ENCODE results near the gene SOWAHC.
"Not testable (repeated sequence)": the region's sequence is repeated elsewhere in the genome, so short reads cannot be mapped to it uniquely, and the experiment has no call there.

Gene SOWAHC, protein sequence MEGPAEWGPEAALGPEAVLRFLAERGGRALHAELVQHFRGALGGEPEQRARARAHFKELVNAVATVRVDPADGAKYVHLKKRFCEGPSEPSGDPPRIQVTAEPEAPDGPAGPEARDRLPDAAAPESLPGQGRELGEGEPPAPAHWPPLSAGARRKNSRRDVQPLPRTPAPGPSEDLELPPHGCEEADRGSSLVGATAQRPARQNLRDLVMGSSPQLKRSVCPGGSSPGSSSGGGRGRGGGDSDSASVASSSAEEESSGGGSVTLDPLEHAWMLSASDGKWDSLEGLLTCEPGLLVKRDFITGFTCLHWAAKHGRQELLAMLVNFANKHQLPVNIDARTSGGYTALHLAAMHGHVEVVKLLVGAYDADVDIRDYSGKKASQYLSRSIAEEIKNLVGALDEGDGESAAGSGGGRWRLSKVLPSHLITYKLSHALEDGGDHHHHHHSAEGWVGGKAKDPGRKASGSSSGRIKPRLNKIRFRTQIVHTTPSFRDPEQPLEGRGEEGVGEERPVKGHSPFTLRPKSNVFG

DNA sequence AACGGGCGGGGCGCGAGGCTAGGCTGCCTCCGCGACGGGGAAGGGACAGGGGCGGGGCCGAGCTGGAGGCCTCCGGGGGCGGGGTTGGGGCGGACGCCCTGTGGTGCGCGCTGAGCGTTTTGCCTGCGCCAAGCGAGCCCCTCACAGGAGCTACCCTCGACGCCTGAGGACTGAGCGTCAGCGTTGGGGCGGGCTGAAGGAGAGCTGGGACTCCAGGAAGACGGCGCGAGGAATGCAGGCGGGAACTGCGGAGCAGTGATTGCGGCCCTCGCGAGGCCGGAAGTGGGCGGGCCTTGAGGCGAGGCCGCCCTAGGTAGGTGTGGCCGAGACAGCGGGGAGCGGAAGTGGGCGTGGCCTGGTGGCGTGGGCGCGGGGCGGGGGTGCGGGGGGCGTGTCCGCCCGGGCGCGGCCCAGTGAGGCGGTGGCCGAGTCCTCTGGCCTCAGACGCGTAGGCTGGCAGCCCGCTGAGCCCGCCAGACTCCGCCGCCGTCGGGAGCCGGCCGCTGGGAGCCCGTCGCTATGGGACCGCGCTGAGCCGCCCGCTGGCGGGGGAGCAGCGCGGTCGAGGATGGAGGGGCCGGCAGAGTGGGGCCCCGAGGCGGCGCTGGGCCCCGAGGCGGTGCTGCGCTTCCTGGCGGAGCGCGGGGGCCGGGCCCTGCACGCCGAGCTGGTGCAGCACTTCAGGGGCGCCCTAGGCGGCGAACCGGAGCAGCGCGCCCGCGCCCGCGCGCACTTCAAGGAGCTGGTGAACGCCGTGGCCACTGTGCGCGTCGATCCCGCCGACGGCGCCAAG is at the start of gene SOWAHC, which contains the start of gene SEPTIN10:
Gene SOWAHC, plus strand, starts transcription at position 443 of the 793 bp plus-strand sequence. Its CDS starts 126 bp downstream, at position 569.
Gene SEPTIN10, minus strand, starts transcription at position 45 of the 793 bp plus-strand sequence. CDS start 139 bp downstream, outside the sequence.
- DNase-seq (ENCODE audit: low read depth in 2 of 2), result peak; percentile 99

DNA sequence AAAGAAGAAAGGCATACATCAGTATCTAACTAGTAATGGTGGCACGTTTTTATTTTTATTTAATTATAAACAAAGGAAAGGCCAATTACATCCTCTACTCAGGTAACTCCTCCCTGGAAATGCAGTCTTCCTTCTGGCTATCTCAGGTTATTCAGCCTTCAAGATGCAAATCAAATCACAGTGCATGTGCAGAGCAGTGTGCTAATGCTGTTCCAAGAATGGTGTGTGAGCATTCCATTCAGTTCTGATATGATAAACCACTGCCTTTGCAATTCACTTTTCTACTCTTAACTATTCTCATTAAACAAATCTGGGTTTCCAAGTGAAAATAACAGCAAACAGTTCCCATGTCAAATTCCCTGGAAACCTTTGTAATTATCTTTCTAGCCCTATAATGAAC is 38.8 kb upstream of the SOWAHC start:
- no peak for DNase-seq (ENCODE audit: low read depth in 2 of 2)

DNA sequence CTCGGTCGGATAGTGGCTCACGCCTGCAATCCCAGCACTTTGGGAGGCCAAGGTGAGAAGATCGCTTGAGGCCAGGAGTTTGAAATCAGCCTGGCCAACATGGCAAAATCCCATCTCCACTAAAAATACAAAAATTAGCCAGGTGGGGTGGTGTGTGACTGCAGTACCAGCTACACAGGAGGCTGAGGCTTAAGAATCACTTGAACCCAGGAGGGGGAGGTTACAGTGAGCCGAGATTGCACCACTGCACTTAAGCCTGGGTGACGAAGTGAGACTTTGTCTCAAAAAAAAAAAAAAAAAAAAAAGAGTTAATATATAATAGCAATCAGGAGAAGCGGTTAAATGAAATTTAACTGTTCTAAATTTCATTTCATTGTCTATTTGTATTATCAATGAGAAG is 36.5 kb upstream of the SOWAHC start:
- not testable (repeated sequence) for DNase-seq (ENCODE audit: low read depth in 2 of 2)

DNA sequence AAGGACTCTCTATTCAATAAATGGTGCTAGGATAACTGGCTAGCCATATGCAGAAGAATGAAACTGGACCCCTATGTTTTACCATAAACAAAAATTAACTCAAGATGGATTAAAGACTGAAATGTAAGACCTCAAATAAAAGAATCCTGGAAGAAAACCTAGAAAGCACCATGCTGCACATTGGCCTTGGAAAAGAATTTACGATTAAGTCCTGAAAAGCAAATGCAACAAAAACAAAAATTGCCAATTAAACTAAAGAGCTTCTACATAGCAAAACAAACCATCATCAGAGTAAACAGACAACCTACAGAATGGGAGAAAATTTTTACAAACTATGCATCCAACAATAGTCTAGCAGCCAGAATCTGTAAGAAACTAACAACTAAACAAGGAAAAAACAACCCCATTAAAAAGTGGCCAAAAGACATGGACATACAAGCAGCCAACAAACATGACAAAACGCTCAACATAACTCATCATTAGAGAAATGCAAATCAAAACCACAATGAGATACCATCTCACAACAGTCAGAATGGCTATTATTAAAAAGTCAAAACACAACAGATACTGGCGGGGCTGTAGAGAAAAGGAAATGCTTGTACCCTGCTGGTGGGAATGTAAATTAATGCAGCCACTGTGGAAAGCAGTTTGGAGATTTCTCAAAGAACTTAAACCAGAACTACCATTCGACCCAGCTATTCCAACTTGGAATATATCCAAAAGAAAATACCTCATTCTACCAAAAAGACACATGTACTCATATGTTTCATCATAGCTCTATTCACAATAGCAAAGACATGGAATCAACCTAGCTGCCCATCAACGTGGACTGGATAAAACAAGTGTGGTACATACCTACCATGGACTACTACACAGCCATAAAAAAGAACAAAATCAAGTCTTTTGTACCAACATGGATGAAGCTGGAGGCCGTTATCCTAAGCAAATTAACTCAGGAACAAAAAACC is 31.0 kb upstream of the SOWAHC start:
- no peak for DNase-seq (ENCODE audit: low read depth in 2 of 2)

DNA sequence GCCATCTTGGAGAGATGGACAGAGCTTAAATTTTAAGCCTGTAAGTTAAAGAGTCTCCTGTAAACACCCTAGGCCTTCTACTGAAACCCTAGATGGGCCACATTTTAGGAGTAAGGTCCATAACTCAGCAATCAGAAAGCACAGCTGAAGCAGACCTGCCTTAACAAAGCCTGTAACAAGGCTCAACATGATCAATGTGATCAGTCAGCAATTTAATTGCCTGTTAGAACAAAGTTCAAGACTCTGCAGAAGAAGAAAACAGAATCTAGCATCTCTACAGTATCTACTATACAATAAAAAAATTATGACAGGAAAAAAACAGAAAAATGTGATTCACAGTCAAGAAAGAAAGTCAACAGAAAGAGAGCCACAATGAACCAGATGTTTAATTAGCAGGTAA is 27.5 kb upstream of the SOWAHC start:
- no peak for DNase-seq (ENCODE audit: low read depth in 2 of 2)

DNA sequence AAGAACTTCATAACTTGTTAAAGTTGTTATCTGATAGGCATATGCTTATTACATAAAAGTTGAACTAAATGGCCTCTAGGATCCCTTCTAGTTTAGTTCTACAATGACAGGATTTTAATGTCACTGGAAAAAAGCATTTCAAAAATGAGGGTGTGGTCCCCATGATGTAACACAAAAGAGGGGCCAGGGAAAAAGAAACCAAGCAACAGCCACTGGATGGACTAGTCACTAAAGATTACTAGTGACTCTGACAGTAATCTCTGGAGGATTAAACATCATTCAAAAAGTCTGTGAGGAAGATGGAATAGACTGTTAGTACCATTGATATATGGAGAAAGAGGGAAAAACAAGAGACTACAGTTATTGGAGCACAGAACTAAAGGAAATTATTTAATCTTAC is 23.0 kb upstream of the SOWAHC start:
- DNase-seq (ENCODE audit: low read depth in 2 of 2), result no peak

DNA sequence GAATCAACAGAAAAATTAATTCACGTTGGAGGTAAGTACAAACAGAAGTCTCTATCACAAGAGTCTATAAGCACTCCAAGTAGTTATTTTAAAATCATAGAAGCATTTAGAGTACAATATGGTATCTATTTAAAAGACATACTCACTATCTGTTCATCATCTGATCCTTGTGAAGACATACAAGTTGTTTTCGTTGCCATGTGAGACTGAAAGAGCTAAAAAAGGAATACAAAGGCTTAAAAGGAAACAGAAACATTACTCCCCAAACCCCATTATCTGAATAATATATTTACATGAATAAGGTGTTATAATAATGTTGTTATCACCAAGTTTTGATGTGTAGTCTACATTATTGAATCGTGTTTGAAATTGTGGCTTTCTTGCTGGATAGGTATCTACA is 21.3 kb upstream of the SOWAHC start:
- DNase-seq (ENCODE audit: low read depth in 2 of 2), result no peak

DNA sequence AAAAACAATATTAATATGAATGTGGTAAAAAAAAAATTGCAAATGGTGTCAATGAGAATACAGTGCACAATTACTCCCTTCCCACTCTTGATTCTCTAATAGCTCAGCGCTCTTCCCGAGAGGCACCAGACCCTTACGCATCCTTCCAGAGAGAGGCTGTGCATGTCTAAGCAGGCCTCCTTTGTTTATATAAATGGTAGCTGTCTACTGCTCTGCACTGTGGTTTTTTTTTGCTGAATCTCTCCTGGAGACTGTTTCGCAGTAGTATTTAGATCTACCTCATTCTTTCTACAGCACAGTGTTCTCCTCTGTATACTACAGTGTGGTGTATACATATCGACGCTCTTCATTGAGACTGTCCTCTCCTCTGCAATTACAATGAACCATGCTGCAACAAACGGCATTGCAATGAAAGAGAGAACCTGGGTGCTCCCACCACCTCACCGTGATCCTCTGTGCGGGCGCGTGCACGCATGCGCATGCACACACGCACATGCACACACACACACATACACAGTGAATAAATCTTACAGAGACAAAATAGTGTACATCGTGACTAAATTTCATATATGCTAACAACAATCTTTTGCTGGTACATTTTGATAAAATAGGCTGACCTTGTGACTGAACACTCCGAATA is 19.8 kb upstream of the SOWAHC start:
- DNase-seq (ENCODE audit: low read depth in 2 of 2), result no peak

DNA sequence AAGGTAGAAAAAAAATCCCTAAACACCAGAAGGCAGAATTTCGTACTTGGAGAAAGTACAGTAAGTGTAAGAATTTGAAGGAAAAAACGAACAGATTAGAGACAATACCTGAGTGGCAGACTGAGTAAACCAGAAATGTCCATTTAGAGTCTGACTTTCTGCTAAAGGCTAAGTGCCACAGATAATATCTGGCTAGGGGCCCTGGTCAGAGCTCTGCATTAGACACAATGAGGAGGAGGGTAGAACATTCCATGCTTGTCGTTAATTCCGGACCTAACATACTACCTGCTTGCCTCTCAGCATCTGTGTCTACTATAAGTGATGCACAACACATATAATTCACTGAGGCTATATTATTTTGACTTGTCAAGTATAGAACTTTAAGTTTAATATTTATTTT is 18.5 kb upstream of the SOWAHC start:
- DNase-seq (ENCODE audit: low read depth in 2 of 2), result no peak

DNA sequence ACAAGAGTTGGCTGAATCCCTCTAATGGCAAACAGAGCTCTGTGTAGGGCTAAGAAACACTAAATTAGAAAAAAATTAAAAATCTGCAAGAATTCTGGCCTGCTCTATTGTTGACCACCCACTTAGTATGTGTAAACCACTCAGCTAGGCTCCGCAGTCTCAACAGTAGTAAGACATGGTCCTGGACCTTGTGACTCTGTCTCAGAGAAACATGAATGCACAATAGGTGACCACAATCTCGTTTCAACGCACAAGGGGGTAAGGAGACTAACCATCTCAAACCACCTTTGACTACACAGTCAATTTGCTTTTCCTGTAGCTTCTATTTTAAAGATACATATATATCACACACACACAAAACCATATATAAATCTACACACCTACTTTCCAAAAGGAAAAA is 16.9 kb upstream of the SOWAHC start:
- DNase-seq (ENCODE audit: low read depth in 2 of 2), result no peak

DNA sequence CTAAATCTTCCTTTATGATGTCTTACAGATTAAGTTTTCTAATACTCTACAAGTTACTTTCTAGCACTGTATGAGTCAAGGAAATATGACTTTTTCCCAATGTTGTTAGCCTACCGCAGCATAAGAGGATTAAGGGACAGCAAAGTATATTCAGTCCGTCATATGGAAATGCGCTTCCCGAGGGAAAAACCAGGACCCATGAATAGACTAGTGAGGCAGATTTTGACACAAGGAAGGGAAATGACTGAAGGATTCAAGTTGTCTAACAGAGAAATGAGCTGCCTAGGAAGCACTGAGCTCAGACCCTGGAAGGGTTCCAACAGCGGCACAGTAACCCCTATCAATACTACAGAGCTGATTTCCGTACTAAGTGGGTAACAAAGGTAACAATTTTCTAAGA is 12.4 kb upstream of the SOWAHC start:
- DNase-seq (ENCODE audit: low read depth in 2 of 2), result no peak

DNA sequence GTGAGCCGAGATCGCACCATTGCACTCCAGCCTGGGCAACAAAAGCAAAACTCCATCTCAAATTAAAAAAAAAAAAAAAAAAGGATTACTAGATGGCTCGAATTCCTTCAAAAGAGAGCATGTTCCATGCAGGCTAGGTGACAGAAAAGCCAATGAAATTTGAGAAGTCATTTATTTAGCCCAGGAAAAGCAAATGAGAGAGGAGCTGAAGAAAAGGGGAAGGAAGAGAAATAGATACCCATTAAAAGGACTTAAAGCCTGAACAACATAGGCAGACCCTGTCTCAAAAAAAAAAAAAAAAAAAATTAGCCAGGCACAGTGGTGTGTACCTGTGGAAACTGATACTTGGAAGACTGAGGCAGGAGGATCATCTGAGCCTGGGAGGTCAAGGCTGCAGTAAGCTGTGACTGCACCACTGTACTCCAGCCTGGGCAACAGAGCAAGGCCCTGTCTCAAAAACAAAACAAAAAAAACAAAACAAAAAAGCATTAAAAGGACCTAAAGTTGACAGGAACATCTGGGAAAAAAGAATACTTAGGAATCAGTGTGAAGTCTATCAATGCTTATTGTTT is 11.5 kb upstream of the SOWAHC start:
- DNase-seq (ENCODE audit: low read depth in 2 of 2), result no peak

DNA sequence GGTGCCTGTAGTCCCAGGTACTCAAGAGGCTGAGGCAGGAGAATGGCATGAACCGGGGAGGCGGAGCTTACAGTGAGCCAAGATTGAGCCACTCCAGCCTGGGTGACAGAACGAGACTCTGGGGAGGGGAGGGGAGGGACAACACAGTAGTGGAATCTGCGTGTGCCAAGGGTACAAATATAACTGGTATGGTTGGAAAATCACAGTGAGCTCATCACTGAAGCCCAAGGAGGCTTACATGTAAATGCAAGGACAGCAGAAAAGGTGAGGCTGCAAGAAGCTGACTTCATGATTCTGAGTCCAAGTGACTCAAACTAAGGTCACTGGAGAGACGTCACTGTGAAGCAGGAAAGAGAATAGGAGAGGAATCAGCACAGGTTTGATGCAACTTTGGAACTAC is 9.6 kb upstream of the SOWAHC start:
- no peak for DNase-seq (ENCODE audit: low read depth in 2 of 2)

DNA sequence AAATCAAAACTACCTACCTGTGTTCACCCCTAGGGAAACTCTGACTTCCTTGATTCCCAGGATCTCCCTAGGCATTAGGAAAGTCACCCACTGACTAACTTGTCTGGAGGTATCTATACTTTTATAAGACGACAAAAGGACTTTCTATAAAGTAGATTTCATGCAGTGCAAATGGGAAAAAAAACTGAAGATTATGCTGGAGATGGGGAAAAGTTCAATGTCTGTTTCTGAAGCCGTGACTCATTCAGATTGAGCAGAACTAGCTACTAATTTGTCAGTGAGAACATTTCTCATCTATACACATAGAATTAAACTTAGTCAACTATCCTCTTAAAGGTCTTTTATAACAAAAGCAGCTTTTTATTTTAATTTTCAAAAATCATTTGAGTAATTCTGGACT is 6.4 kb upstream of the SOWAHC start:
- no peak for DNase-seq (ENCODE audit: low read depth in 2 of 2)

DNA sequence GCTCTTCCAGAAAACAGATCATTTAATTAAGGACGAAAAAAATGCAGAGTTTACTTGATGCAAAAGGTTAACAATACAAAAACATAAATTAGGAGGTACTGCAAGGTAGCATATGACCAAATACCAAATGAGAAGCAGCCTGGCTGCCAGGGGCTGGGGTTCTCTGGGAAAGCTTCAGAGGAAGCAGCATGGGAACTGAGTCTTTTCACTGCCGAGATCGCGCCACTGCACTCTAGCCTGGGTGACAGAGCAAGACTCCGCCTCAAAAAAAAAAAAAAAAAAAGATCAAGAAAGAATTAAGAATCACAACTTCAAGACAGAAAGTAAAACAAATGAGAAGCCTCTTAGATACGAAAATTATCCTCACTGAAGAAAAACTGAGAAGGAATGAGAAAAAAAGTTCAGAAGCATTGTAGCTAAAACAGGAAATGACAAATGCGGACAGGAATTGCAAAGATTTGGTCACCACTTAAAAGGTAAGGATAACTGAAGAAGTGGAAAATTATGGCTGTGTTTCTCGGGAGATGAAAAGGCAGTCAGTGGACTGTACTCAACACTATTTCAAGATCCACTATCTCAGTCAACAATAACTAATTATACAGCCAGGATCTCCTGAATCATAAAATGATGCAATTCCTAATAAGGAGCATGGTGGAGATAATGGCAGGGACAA is 4.7 kb upstream of the SOWAHC start:
- DNase-seq (ENCODE audit: low read depth in 2 of 2), result peak; percentile 42 to 44

DNA sequence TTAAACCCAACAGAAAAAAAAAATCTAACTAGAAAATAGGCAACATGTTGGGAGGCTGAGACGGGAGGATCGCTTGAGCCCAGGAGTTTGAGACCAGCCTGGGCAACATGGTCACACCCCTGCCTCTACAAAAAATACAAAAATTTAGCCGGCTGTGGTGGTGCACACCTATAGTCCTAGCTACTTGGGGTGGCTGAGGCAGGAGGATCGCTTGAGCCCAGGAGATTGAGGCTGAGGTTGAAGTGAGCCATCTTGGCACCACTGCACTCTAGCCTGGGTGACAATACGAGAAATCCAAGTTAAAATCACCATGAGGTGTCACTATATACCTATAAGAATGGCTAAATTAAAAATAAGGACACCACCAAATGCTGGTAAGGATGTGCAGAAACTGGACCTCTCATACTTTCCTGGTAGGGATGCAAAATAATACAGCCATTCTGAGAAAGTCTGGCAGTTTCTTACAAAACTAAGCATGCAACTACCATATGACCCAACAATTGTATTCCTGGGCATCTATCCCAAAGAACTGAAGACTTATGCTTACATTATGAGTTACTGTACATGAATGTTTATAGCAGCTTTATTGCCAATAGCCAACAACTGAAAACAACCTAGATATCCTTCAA is 2.6 kb upstream of the SOWAHC start:
- peak; percentile 64 to 66 for DNase-seq (ENCODE audit: low read depth in 2 of 2)

DNA sequence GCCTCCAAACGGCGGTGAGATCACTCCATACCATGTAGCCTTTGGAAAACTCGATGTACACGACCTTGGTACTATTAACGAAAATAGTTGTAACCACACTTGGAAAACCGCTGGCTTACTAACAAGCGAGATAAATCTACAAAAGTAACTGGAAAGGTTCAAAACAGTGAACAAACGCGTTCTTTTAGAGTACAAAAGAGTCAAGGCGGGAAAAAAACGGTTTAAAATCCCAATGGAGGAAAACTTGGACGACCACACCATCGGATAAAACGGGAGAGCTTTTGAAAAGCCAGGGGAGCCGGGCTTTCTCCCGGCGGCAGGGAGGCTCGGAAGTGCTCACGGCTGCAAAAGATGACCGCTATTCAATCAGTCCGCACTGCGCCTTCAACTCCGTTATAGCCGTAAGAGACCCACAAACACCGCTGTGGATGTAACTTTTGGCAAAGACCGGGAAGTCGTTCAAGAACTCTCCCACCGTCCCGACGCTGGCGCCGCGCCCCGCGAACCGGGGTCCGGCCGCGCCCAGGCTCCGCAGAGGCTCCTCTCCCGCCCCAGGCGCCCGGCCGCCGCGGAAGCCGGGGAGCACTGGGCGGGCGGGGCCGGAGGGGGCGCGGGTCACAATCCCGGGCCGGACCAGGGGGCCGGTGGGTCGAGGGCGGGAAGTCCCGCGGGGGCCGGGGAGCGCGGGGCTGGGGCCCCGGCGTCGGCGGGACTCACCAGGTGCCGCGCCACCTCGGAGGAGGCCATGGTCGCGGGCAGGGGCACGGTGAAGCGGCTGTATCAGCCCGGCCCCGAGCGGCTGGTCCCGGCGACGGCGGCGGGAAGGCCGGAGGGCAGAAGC is 863 bp upstream of the SOWAHC start:
- DNase-seq (ENCODE audit: low read depth in 2 of 2), result no peak

DNA sequence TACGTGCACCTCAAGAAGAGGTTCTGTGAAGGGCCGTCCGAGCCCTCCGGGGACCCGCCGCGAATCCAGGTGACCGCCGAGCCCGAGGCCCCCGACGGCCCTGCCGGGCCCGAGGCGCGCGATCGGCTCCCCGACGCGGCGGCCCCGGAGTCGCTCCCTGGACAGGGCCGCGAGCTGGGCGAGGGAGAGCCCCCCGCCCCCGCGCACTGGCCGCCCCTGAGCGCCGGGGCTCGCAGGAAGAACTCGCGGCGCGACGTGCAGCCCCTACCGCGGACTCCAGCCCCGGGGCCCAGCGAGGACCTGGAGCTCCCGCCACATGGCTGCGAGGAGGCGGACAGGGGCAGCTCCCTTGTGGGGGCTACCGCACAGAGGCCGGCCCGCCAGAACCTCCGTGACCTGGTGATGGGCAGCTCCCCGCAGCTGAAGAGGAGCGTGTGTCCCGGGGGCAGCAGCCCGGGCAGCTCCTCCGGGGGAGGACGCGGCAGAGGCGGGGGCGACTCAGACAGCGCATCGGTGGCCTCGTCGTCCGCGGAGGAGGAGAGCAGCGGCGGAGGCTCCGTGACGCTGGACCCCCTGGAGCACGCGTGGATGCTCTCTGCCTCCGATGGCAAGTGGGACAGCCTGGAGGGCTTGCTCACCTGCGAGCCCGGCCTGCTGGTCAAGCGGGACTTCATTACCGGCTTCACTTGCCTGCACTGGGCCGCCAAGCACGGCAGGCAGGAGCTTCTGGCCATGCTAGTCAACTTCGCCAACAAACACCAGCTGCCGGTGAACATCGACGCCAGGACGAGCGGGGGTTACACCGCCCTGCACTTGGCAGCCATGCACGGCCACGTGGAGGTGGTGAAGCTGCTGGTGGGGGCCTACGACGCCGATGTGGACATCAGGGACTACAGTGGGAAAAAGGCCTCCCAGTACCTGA is 812 bp downstream of the SOWAHC start:
- DNase-seq (ENCODE audit: low read depth in 2 of 2), result no peak

All from fibroblast of skin of left quadriceps (primary cell).